RPMI8226 (cell line): Measurements from ENCODE around the gene NUP107.

Source experiments
- DNase-seq: peaks from one replicate; pipeline ENCODE4 v3.0.0-alpha.2; 2015

NUP107 gene

GRCh38 chr12:68743356-68743755 is 56.6 kb downstream of the NUP107 start:
- no peak for DNase-seq

- DNase-seq, result no peak
Measured at GRCh38 chr12:68745376-68745903, 58.7 kb downstream of the NUP107 start.

DNA sequence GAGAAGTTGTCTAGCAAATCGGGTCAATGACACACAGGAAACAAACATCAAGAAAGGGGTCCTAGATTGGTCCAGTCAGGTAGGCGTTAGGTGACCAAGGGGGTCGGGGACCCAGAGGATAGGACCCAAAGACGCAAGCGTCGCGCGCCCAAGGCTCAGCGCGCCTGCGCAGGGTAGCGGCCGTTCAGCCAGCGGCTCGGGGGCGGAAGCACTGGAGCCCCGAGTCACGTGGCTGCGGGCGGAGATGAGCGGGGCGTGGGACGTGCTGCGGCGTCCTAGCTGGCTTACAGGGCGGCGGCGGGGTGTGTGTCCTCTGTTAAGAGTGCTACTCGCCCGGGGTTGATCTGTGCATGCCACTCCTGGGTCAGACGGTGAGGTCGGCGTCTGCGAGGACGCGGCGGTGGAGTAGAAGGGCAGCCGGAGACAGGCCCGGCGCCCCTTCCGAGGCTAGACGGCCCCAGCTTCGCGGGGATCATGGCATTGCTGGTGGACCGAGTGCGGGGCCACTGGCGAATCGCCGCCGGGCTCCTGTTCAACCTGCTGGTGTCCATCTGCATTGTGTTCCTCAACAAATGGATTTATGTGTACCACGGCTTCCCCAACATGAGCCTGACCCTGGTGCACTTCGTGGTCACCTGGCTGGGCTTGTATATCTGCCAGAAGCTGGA is 59.3 kb downstream of the NUP107 start, which contains the start of gene SLC35E3:
Gene SLC35E3, plus strand, starts transcription at position 273 of the 668 bp plus-strand sequence. Its CDS starts 202 bp downstream, at position 475.
- peak; percentile 95 for DNase-seq

DNA sequence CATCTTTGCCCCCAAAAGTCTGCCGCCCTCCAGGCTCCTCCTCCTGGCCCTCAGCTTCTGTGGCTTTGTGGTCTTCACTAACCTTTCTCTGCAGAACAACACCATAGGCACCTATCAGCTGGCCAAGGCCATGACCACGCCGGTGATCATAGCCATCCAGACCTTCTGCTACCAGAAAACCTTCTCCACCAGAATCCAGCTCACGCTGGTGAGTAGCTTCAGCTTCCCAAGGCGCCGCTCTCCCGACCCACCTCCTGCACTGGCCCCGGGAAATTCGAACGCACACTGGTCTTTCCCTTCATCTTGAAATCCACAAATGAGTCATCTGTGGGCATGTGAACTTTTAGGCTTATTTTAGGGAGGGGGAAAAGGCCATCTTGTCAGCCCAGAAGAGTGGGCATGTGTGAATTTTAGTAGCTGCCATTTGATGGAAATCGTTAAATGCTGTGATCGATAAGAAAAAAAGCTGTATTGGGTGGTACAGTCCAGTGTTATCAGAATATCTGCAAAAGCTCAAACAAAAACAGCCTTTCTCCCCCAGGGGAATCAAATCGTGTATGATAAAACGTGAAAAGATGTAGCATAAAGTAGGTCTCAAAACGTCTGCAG is 59.9 kb downstream of the NUP107 start:
- peak; percentile 30 for DNase-seq

DNA sequence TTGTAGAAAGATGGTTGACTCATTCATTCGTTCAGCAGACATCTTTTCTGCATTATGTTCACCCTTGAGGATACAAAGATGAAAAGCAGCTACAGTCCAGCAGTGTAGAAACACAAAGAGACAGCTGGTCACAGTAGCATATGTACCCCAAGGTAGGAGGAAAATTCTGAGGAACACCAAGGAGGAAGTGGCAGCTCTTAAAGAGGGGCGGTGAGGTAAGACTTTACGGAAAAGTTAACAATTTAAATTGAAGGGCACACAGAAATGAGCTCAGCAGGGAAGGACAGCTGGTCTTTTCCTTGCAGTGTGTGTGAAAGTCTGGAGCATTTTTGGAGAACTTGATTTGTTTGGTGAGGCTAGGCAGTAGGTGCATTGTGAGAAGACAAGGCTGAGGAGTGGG is 62.7 kb downstream of the NUP107 start:
- DNase-seq, result no peak

DNA sequence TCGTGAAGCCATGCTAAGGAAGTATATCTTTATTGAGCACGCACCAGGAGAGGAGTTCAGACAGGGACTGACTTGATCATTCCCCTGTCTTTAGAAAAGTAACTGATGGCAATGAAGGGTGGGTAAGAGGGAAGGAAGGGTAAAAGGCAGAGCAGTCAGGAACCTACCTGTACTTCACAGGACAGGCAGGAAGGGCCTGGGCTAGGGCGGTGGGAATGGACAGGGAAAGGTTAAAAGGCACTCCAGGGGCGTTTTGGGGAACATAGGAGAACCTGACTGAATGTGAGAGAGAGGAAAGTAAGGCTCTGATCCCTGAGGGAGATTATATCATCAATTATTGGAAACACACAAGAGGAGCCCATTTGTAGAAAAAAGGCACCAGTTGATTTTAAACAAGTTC is 63.1 kb downstream of the NUP107 start:
- DNase-seq, result no peak

DNA sequence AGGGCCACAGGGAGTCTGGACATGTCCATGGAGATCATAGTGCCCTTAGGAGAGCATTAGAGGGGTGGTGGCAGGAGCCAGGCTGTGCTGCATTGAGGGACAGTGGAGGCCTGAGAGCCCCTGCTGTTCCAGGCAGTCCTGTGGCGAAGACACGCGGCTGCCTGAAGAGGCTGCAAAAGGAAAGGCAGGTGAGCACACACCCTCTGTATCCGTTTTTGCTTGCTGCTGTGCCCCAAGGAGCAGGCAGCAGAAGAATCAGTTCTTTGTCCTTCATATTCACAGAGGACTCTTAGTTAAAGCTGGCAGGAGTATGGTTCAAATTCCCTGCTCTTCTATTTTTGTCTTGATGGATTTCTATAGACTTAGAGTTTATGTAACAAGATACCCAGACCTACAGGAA is 63.7 kb downstream of the NUP107 start:
- DNase-seq, result no peak

- no peak for DNase-seq
Measured at GRCh38 chr12:68755536-68756243, 68.9 kb downstream of the NUP107 start.

GRCh38 chr12:68759852-68760251 is 73.1 kb downstream of the NUP107 start:
- no peak for DNase-seq

DNA sequence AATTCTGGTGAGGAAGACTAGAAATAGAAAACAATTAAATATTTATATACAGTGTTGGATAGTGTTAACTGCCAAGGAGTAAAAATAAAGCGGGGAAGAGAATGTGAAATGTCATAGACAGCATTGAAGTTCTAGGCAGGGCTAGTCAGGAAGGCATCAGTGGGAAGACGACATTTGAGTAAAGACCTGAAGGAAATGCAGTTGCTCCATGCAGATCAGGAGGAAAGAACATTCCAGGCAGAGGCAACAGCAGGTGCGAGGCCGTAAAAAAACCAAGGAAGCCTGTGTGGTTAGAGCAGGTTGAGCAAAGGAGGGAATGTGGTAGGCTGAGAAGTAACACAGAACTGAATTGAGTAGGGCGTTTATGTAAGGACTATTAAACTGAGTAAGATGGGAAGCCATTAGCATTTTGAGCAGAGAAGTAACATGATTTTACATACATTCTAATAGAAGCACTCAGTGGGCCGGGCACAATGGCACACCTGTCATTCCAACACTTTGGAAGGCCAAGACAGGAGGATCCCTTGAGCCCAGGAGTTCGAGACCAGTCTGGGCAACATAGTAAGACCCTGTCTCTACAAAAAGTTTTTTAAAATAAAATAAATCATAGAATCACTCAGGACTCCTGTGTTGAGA is 74.1 kb downstream of the NUP107 start:
- no peak for DNase-seq

GRCh38 chr12:68761442-68761812 is 74.6 kb downstream of the NUP107 start:
- no peak for DNase-seq

DNA sequence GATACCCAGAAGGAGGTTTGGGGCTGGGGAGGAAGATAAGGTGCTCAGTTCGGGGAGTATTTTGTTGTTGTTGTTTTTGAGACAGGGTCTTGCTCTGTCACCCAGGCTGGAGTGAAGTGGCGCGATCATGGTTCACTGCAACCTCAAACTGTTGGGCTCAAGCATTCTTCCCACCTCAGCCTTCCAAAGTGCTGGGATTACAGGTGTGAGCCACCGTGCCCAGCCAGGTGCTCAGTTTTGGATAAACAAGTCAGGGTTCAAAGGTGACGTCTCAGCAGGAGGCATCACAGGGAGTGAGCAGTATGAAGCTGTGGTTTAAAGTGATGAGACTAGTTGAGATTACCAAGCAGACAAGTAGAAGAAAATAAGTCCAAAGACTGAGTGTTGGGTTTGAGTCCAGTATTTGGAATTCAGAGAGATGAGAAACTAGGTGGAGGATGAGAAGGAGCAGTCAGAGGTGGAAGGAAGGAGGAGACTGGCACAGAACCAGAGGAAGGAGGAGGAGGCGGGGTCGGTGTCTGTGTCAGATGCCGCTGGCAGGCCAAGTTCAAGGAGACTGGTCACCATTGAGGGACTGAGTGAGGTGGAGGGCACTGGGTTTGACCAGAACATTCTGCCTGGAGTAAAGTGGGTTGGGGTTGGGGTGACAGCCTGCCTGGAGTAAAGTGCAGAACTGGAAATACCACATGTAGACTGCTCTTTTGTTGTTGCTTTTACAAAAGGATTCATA is 75.3 kb downstream of the NUP107 start:
- DNase-seq, result no peak

GRCh38 chr12:68762691-68763090 is 75.9 kb downstream of the NUP107 start:
- no peak for DNase-seq

GRCh38 chr12:68765696-68766095 is 78.9 kb downstream of the NUP107 start:
- no peak for DNase-seq

- DNase-seq, result no peak
Measured at GRCh38 chr12:68766646-68767045, 79.9 kb downstream of the NUP107 start.

DNA sequence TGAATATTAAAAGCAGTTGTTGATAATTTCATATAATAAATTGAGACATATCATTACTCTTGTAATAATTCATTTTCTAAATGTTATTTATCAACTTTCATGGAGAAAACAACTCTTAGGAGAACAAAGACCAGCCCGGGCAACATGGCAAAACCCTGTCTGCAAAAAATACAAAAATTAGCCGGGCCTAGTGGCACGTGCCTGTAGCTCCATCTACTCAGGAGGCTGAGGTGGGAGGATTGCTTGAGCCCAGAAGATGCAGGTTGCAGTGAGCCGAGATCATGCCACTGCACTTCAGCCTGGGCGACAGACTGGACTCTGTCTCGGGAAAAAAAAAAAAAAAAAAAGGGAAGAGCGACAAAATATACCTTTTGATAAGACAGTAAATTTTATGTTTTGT is 80.4 kb downstream of the NUP107 start:
- no peak for DNase-seq

- no peak for DNase-seq
Measured at GRCh38 chr12:68768431-68768939, 81.7 kb downstream of the NUP107 start.

DNA sequence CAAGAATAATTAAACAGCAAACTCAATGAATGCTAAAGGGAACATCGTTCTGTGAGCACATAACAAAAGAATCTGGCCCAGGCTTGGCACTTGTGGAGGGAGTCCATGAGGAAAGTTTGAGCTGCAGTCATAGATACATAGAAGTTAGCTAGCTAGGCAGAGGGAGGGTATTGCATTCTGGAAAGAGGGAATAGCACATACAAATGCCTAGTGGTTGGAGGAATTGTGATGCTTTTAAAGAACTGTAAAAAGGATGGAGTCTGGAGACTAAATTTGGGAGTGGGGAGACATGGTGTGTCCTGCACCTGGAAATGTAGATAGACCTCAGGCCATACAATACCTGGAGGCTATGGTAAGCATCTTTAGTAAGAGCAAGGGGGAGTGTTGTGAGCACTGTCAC is 83.2 kb downstream of the NUP107 start:
- no peak for DNase-seq

- DNase-seq, result no peak
Measured at GRCh38 chr12:68771223-68771925, 84.6 kb downstream of the NUP107 start.

DNA sequence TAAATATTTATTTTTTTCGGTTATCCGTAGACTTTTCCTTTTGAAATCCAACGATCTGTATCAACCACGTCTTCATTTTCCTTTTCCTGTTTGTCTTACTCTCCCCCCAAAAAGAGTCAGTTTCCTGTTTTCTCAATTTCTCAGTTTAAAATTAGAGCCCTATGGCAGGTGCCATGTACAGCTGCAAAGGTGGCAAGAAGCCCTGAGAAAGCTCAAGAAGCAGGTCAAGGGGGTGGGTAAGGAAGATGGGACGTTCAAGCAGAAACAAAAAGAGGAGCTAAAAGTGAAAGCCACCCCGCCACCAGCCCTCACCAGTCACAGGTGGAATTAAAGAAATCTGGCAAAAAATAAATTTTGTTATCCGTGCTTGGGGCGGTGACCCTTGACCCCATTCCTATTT is 85.9 kb downstream of the NUP107 start:
- peak; percentile 86 for DNase-seq

DNA sequence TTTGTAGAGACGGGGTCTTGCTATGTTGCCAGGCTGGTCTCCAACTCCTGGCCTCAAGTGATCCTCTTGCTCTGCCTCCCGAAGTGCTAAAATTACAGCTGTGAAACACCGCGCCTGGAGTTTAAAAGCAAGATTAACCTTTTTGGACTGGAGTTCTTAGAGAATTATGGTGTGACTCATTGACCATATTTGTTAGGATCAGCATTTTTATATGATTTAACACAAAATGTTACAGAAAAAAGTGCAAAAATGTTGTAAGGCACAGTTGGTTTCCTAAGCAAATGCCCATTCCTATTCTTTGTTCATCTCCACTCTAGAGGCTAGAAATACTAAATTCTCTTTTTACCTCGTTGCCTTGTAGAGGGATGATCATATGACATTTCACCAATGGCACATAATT is 86.8 kb downstream of the NUP107 start:
- DNase-seq, result no peak

GRCh38 chr12:68775121-68775630 is 88.4 kb downstream of the NUP107 start:
- DNase-seq, result no peak
